HG03045 (cell line): Measurements from ENCODE around the gene IRF2BP1.

Source experiments
- ATAC-seq: cut with Tn5 transposase; IDR thresholded peaks from one replicate; pipeline ENCODE4 v1.9.1; 2021; ENCODE audit warnings: mild to moderate bottlenecking, moderate library complexity; ENCODE audit not compliant: unreplicated experiment

Gene IRF2BP1

DNA sequence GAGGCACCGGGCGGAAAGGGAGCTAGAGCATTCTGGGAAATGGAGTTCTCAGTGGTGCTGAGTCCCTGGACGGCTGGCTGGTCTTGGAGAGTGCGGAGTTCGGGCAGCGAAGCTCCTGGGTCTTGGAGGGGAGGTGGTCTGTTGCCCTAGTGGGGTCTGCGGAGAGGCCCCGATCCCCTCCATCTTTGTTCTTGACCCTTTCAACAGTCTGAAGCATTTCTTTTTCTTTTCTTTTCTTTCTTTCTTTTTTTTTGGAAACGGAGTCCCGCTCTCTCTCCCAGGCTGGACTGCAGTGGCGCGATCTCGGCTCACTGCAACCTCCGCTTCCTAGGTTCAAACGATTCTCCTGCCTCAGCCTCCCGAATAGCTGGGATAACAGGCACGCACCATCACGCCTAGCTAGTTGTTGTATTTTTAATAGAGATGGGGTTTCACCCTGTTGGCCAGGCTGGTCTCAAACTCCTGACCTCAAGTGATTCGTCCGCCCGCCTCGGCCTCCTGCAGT lies 22.6 kb downstream of the IRF2BP1 start:
- no peak for ATAC-seq

DNA sequence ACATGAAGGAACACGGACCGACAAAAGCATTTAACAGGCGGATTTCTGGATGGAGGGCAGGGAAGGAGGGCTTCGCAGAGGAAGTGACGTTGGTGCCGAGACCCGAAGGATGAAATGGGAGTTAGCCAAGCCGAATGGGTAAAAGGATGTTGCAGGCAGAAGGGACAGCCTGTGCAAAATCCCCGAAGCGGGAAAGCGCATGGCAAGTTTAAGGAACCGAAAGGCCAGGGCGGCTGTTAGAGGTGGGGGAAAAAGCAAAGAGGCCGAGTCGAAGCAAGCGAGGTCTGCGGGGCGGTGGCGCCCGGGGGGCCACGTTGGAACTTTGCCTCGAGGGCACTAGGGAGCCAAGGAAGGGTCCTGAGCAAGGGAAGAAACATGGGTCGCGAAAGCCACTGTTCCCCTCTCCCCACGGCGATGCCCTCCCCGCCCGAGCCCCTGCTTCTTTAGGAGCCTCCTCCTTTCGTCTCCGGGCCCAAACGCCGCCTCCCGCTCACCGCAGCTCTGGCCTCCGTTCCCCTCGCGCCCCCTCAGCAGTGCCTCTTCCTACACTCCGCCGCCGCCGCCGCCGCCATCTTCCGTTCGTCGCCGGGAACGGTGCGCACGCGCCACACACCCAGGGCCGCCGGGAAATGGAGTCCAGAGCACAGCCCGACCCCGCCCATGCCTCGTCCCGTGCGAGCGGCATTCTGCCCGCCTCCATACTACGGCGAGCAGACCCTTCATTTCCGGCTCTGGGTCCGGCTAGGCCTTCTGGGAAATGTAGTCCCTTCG lies 23.2 kb downstream of the IRF2BP1 start, which contains the start of gene SYMPK:
SYMPK (minus strand) TSS at position 584 of the 771 bp plus-strand sequence. CDS start 8,652 bp downstream, outside the sequence.
- ATAC-seq: peak; percentile 89

DNA sequence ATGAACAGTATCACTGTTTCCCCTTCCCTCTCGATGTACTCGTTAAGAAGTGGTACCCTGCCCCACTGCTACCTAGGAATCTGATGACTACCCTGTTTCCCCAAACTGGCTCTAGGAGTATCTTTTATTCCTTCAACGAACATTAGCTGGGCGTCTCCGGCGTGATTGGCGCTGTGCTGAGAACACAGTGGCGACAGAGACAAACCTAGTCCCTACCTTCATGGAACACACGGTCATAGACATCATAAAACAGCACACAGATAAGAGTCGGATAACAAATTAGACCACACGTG lies 23.7 kb downstream of the IRF2BP1 start:
- ATAC-seq: no peak

DNA sequence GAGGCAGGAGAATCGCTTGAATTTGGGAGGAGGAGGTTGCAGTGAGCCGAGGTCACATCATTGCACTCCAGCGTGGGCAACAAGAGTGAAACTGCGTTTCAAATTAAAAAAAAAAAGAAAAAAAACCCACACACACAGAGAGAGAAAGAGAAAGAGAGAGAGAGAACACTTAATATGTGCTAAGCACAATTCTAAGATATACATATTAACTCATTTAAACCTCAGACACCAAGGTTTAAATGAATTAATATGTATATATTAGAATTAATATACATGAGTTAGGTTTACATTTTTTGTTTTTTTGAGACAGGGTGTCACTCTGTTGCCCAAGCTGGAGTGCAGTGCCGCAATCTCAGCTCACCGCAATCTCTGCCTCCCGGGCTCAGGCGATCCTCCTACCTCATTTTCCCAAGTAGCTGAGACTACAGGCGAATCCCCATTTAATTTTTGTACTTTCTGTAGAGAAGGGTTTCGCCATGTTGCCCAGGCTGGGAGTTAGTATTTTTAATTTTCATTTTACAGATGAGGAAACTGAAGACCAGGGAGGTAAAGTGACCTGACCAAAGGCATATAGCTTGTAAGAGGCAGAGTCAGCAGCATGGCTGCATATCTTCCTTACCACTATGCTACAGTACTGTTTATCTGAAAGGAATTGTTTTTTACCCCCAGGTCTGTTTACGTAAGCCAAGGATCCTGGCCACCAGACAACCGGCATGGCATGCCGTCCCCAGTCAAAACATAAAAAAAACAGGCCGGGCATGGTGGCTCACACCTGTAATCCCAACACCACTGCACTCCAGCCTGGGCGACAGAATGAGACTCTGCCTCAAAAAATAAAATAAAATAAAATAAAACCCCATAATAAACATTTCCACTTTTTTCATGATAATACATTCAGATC lies 25.3 kb downstream of the IRF2BP1 start:
- ATAC-seq: no peak

DNA sequence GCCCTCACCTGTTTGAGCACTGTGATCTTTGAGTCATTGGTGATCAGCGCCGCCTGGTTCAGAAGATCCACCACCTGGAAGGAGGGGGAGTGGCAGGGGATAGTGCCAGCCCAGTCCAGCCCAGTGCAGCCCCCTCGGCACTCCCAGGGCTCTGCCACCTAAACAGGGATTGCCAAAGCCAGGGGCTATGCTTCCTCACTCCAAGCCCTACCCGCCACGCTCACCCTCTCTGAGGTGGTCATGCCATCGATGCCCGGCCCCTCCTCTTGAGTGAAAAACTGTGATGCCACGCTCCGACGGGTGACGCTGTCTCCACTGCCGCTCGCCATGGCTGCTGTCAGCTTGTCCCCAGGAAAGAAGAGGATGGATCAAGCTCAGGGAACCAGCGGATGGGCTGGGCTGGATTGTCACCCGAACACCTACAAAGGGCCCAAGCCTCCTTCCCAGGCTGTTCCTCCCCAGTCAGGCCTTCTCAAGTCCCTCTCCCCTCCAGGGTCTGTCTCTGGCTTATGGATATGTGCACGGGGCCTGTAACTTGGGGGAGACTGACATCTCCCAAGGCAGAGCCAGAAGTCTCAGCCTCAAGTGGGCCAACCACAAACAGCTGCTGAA lies 31.7 kb downstream of the IRF2BP1 start:
- no peak for ATAC-seq

DNA sequence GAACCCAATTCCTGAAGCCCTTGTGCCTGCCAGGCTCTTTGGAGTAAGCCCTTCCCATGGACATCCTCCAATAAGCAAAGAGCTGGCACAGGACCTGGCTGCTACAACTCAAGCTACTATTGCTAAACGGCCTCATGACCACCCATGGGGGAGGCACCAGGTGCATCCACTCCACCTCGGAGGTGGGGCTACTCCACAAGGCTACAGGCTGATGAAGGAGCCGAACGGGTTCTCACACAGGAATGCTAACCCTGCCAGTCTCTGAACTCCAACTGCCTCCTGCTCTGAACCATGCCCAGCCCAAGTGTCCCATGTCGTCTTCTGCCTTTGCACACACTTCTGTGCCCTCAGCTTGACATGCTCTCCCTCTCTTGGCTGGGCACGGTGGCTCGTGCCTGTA lies 33.0 kb downstream of the IRF2BP1 start:
- no peak for ATAC-seq

DNA sequence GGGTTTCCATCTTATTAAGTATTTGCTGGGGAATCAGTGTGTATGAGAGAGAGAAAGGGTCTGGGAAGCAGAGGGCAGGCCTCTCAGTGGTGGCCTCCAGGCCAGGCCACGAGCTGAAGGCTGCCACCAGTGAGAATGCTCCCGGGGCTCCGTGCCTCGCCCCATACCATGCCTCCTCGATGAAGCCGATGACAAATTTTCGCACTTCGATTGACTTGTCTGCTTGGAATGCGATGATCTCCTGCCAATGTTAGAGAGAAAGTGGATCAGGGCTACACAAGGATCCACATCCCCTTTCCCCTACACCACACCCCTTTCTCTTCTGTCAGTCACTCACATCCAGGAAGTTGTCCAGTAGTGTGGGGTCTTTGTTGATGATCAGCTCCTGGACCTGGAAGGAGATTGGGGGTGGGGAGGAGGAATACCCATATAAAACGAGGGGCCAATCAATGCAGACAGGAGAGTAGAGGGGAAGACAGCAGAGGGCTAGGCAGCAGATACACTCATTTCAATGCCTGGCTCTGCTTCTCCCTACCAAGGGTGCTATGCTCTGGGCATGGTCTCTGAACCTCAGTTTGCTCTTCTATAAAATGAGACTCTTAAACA lies 33.7 kb downstream of the IRF2BP1 start:
- no peak for ATAC-seq

DNA sequence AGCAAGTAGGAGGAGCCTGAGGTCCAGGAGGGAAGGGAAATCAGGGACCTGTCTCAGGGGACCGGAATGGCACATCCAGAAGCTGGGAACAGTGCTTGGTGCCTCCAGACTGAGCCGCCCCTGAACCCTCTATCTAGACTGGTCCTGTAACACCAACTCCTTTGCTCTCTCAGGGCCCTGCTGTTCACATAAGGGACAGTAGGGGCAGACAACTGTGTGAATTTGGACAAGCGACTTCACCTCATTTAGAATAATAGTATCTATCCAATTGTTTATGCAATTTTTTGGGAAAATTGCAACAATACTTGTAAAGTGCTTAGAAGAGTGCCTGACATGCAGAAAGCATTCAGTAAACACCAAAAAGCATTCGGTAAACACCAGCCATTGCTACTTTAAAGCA lies 37.0 kb downstream of the IRF2BP1 start:
- ATAC-seq: no peak

DNA sequence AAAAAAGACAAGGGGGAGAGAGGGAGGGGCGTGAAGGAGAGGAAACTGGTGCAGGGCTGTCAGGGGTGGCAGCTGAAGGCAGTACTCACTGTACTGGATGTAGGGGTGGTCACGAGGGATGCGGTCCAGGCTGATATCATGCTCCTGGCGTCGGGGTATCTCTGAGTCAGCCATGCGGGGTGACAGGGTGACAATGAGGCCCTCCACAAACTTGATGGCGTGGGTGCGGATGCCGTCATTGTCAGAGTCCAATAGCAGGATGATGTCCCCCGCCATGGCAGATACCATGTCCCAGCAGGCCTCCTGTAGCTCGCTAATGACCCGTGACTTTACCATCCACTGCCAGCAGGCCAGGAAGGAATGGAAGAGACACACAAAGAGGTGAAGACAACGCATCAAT lies 38.3 kb downstream of the IRF2BP1 start:
- no peak for ATAC-seq

DNA sequence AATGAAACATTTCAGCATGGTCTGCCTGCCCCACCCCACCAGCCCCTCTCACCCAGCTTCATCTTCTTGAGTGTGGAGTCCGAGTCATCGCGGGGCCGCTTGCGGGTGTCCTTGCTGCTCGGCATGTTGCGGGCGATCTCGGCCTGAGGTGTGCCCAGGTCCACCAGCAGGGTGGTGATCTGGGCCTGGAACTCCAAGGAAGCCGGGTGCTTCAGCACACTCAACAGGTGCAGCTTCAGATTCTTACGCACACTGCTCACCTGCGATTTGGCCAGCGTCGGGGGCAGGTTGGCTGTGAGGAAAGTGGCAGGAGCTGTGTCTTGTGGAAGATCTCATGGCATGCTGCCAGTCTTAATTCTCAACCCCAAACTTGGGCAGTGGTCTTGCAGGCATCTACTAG lies 43.7 kb downstream of the IRF2BP1 start:
- no peak for ATAC-seq

DNA sequence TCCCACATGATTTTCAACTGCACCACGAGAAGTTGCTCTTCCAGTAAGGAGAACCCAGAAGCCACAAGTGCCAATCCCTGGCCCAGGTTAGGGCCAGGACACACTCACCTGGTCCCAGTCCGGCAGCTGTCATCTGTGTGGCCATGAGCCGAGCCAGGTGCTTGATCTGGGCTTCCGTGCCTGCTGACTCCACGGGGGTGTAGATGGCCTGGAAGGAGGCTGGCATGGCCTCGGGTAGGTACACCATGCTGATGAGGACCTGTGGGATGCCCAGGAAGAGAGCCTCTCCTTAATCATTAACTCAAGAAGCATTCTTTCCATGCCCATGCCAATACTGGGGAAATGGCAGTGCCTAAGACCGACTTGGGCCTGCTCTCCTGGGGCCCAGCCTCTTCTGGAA lies 51.0 kb downstream of the IRF2BP1 start:
- ATAC-seq: no peak
